Left ventricle myocardium inferior (tissue), 1 donor: Measurements from ENCODE around the gene TMEM109. TPM values are rescaled to one million over a fixed set of nuclear protein-coding genes. Genes with fewer than 3 reads are reported as not detected.

Source experiments
- DNase-seq: peaks from one replicate; pipeline ENCODE4 v3.0.0-alpha.2; 2020
- H3K27ac ChIP-seq: fragments of 200-600 bp; replicated peaks from 2 replicates; pipeline ENCODE4 v1.8.0; 2021
- H3K27me3 ChIP-seq: fragments of 200-600 bp; 2 replicates; pipeline ENCODE4 v1.8.0; 2021; ENCODE audit warnings: low read depth
- H3K36me3 ChIP-seq: fragments of 200-600 bp; 2 replicates; pipeline ENCODE4 v1.8.0; 2021
- H3K4me1 ChIP-seq: fragments of 200-600 bp; 2 replicates; pipeline ENCODE4 v1.8.0; 2021
- H3K4me3 ChIP-seq: fragments of 200-600 bp; 2 replicates; pipeline ENCODE4 v1.8.0; 2021; ENCODE audit warnings: mild to moderate bottlenecking, moderate library complexity
- H3K9me3 ChIP-seq: fragments of 200-600 bp; replicated peaks from 2 replicates; pipeline ENCODE4 v1.8.0; 2021
- intact Hi-C: fragments of 100-400 bp; cut with micrococcal nuclease; formaldehyde crosslinking; loops from one replicate; pipeline ENCODE4 v1.11.0; 2022
- total RNA-seq: library from RNA; stranded (reverse); fragmentation: NEBNext Ultra II Directional; extraction: Animal tissue kit (Norgen Biotek cat#: 25700); gene quantifications from one replicate; pipeline ENCODE4 v1.2.1, GENCODE V29; 2021
- TF ChIP-seq, protein P1 (sequence below): fragments of 200-600 bp; IDR thresholded peaks from 2 replicates; pipeline ENCODE4 v1.8.0; 2021; ENCODE audit warnings: antibody characterized with exemption, mild to moderate bottlenecking, borderline replicate concordance
- donor health status: DM: no; HTN: yes; CAD: no; lungs with severe emphysema.

Gene TMEM109
- total RNA-seq, 1 donor from 2014 or later: 86.7 TPM

DNA sequence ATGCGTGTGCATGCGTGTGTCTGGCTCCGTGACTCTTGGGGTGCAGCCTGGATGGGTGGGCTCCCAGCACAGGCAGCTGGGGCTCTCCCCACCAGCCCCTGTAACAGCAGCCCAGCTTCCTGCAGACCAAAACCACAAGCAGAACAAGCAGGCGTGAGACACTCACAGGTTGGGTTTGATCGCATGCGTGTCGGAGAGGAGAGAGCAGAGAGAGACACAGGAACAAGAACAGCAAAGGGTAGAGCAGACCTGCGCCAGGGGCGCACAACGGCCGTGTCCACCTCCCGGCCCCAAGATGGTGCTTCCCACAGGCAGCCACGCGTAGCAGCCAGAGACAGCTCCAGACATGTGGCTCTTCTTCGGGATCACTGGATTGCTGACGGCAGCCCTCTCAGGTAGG is 57.6 kb downstream of the TMEM109 start, which contains the start of gene CD6:
Gene CD6, plus strand, starts transcription at position 161 of the 400 bp plus-strand sequence. Its CDS starts 186 bp downstream, at position 347.
- H3K27ac ChIP-seq: no peak within 1 kb of the TSS
- TF ChIP-seq, protein P1, sequence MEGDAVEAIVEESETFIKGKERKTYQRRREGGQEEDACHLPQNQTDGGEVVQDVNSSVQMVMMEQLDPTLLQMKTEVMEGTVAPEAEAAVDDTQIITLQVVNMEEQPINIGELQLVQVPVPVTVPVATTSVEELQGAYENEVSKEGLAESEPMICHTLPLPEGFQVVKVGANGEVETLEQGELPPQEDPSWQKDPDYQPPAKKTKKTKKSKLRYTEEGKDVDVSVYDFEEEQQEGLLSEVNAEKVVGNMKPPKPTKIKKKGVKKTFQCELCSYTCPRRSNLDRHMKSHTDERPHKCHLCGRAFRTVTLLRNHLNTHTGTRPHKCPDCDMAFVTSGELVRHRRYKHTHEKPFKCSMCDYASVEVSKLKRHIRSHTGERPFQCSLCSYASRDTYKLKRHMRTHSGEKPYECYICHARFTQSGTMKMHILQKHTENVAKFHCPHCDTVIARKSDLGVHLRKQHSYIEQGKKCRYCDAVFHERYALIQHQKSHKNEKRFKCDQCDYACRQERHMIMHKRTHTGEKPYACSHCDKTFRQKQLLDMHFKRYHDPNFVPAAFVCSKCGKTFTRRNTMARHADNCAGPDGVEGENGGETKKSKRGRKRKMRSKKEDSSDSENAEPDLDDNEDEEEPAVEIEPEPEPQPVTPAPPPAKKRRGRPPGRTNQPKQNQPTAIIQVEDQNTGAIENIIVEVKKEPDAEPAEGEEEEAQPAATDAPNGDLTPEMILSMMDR: no peak
- H3K36me3 ChIP-seq: no peaks in the 10 kb centered on the region
- no peaks in the 10 kb centered on the region for H3K27me3 ChIP-seq
- peaks cover 8% of the 10 kb centered on the region for H3K9me3 ChIP-seq
- H3K4me3 ChIP-seq: no peak within 1 kb of the TSS
- intact Hi-C loops: no loop called here
- no peaks in the 10 kb centered on the region for H3K4me1 ChIP-seq
- DNase-seq: no peak

DNA sequence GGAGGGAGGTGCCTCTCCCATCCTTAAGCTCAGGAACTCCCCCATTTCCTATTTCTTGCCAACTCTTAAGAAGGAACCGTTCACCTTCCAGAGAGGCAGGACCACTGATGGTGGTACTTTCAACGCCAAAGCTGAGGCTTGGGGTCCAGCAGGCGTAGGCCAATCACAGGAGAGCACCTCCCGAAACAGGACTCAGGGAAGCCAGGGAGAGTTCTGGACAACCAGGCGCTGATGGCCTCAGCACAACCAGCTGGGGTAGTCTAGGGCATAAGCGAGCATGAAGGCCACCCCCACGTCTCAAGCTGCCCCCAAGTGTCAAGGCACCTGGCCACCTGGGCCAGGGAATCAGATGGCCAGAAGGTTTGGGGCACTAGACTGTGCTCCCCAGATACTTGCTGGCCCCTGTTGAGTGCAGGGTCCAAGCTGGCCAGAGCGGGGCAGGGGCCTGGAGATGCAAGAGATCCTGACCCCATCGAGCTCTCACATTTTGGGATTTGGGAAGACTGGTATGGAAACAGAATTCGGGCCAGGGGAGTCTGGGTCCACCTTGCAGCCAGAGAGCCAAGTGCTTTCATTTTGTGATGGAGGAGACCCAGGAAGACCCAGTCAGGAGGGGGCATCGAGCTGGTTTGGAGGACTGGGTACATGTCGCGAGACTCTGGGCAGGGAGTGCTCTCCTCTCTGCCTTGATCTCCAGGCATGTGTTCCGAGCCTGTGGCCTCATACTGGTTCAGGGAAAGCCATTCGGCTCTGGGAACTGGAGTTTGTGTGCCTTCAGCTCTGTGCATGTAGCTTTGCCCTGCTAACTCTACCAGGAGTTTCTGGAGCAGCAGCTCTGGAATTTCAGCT is 58.4 kb downstream of the TMEM109 start:
- DNase-seq: no peak
- TF ChIP-seq, protein P1: no peak
- Histone ChIP-seq H3K4me3 (no peak overlapping the region), H3K4me1 (no peaks in the 10 kb centered on the region), H3K27ac (no peak overlapping the region), H3K27me3 (no peaks in the 10 kb centered on the region), H3K9me3 (peaks cover 8% of the 10 kb centered on the region), H3K36me3 (no peaks in the 10 kb centered on the region)
- intact Hi-C loops: no loop called here

Other genes starting within 250 kb of the TMEM109 start
- not detected for gene MS4A8, start 214.5 kb upstream of the TMEM109 start, total RNA-seq
- not detected for gene MS4A18, start 189.4 kb upstream of the TMEM109 start, total RNA-seq
- gene MS4A15, start 157.3 kb upstream of the TMEM109 start, total RNA-seq: not detected
- gene MS4A10, start 128.8 kb upstream of the TMEM109 start, total RNA-seq: not detected
- gene CCDC86, start 72.0 kb upstream of the TMEM109 start, total RNA-seq: 9.3 TPM
- 2.3 TPM for gene PTGDR2, start 58.2 kb upstream of the TMEM109 start, total RNA-seq
- gene ZP1, start 46.6 kb upstream of the TMEM109 start, total RNA-seq: not detected
- 36.5 TPM for gene PRPF19, start 7.6 kb upstream of the TMEM109 start, total RNA-seq
- 6.4 TPM for gene TMEM132A, start 10.3 kb downstream of the TMEM109 start, total RNA-seq
- 15.4 TPM for gene SLC15A3, start 38.0 kb downstream of the TMEM109 start, total RNA-seq
- gene CD6, start 57.5 kb downstream of the TMEM109 start, total RNA-seq: 0.47 TPM
- gene CD5, start 188.3 kb downstream of the TMEM109 start, total RNA-seq: 0.30 TPM
- 15.8 TPM for gene VPS37C, start 247.3 kb downstream of the TMEM109 start, total RNA-seq